ENCODE measurements around the gene PPP1R12A. TPM values are rescaled to one million over a fixed set of nuclear protein-coding genes. Genes with fewer than 3 reads are reported as not detected.

PPP1R12A gene
- total and polyA plus RNA-seq, 9 of the 15 experiments (the other 6 are each of a cell fraction or from before 2014, with no cell fraction given), result 26.4 to 119 (median 53.3) TPM

DNA sequence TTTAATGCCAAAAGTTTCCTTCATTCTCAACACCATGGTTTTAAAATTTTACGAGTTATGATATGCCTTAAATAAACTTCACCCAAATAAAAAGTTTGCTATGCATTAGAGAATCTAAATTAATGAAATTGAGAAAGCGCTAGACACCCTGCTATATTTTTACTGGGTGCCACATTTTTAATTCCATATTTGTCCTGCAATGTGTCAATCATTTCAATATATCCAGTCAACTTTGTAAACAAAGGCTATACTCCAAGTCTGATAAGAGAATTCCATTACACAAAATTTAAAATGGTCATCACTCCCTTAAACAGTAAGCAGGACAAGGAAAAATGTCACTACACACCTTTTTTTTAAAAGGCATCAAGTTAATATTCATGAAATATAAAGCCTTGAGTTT lies 1.9 kb downstream of the PPP1R12A start (continued):
- TF ChIP-seq, protein P1, sequence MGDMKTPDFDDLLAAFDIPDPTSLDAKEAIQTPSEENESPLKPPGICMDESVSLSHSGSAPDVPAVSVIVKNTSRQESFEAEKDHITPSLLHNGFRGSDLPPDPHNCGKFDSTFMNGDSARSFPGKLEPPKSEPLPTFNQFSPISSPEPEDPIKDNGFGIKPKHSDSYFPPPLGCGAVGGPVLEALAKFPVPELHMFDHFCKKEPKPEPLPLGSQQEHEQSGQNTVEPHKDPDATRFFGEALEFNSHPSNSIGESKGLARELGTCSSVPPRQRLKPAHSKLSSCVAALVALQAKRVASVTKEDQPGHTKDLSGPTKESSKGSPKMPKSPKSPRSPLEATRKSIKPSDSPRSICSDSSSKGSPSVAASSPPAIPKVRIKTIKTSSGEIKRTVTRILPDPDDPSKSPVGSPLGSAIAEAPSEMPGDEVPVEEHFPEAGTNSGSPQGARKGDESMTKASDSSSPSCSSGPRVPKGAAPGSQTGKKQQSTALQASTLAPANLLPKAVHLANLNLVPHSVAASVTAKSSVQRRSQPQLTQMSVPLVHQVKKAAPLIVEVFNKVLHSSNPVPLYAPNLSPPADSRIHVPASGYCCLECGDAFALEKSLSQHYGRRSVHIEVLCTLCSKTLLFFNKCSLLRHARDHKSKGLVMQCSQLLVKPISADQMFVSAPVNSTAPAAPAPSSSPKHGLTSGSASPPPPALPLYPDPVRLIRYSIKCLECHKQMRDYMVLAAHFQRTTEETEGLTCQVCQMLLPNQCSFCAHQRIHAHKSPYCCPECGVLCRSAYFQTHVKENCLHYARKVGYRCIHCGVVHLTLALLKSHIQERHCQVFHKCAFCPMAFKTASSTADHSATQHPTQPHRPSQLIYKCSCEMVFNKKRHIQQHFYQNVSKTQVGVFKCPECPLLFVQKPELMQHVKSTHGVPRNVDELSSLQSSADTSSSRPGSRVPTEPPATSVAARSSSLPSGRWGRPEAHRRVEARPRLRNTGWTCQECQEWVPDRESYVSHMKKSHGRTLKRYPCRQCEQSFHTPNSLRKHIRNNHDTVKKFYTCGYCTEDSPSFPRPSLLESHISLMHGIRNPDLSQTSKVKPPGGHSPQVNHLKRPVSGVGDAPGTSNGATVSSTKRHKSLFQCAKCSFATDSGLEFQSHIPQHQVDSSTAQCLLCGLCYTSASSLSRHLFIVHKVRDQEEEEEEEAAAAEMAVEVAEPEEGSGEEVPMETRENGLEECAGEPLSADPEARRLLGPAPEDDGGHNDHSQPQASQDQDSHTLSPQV (IDR thresholded peaks at IDR 0.05), result no peak
- TF ChIP-seq ZNF586 (CRISPR knock-in tag; conservative IDR thresholded peaks at IDR 0.05), result no peak
- TF ChIP-seq, protein P2, sequence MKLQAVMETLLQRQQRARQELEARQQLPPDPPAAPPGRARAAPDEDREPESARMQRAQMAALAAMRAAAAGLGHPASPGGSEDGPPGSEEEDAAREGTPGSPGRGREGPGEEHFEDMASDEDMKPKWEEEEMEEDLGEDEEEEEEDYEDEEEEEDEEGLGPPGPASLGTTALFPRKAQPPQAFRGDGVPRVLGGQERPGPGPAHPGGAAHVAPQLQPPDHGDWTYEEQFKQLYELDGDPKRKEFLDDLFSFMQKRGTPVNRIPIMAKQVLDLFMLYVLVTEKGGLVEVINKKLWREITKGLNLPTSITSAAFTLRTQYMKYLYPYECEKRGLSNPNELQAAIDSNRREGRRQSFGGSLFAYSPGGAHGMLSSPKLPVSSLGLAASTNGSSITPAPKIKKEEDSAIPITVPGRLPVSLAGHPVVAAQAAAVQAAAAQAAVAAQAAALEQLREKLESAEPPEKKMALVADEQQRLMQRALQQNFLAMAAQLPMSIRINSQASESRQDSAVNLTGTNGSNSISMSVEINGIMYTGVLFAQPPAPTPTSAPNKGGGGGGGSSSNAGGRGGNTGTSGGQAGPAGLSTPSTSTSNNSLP (IDR thresholded peaks at IDR 0.05; ENCODE audit: borderline replicate concordance, low read depth, low read length), result 0 out of 2 replicates have a peak, but pooled peaks have one; percentile 4
- TF ChIP-seq MYNN (IDR thresholded peaks at IDR 0.05), result no peak
- TF ChIP-seq MYNN (CRISPR knock-in tag; IDR thresholded peaks at IDR 0.05), result no peak
- no peak for TF ChIP-seq NFIC (IDR thresholded peaks at IDR 0.05)
- TF ChIP-seq, protein P3, sequence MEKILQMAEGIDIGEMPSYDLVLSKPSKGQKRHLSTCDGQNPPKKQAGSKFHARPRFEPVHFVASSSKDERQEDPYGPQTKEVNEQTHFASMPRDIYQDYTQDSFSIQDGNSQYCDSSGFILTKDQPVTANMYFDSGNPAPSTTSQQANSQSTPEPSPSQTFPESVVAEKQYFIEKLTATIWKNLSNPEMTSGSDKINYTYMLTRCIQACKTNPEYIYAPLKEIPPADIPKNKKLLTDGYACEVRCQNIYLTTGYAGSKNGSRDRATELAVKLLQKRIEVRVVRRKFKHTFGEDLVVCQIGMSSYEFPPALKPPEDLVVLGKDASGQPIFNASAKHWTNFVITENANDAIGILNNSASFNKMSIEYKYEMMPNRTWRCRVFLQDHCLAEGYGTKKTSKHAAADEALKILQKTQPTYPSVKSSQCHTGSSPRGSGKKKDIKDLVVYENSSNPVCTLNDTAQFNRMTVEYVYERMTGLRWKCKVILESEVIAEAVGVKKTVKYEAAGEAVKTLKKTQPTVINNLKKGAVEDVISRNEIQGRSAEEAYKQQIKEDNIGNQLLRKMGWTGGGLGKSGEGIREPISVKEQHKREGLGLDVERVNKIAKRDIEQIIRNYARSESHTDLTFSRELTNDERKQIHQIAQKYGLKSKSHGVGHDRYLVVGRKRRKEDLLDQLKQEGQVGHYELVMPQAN (IDR thresholded peaks at IDR 0.05; ENCODE audit: borderline replicate concordance), result no peak
- TF ChIP-seq, protein P4, sequence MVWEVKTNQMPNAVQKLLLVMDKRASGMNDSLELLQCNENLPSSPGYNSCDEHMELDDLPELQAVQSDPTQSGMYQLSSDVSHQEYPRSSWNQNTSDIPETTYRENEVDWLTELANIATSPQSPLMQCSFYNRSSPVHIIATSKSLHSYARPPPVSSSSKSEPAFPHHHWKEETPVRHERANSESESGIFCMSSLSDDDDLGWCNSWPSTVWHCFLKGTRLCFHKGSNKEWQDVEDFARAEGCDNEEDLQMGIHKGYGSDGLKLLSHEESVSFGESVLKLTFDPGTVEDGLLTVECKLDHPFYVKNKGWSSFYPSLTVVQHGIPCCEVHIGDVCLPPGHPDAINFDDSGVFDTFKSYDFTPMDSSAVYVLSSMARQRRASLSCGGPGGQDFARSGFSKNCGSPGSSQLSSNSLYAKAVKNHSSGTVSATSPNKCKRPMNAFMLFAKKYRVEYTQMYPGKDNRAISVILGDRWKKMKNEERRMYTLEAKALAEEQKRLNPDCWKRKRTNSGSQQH (CRISPR knock-in tag; IDR thresholded peaks at IDR 0.05), result no peak
- TF ChIP-seq, protein P5, sequence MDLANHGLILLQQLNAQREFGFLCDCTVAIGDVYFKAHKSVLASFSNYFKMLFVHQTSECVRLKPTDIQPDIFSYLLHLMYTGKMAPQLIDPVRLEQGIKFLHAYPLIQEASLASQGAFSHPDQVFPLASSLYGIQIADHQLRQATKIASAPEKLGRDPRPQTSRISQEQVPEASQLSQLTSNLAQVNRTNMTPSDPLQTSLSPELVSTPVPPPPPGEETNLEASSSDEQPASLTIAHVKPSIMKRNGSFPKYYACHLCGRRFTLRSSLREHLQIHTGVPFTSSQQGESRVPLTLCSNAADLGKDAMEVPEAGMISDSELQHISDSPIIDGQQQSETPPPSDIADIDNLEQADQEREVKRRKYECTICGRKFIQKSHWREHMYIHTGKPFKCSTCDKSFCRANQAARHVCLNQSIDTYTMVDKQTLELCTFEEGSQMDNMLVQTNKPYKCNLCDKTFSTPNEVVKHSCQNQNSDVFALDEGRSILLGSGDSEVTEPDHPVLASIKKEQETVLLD (IDR thresholded peaks at IDR 0.05), result no peak
- peak; percentile 62 for TF ChIP-seq MEIS2 (IDR thresholded peaks at IDR 0.05; ENCODE audit: partially characterized antibody)
- TF ChIP-seq RB1 (IDR thresholded peaks at IDR 0.05; ENCODE audit: low read depth), result no peak
- no peak for TF ChIP-seq MTA1 (IDR thresholded peaks at IDR 0.05; ENCODE audit: borderline replicate concordance)
- TF ChIP-seq, protein P6, sequence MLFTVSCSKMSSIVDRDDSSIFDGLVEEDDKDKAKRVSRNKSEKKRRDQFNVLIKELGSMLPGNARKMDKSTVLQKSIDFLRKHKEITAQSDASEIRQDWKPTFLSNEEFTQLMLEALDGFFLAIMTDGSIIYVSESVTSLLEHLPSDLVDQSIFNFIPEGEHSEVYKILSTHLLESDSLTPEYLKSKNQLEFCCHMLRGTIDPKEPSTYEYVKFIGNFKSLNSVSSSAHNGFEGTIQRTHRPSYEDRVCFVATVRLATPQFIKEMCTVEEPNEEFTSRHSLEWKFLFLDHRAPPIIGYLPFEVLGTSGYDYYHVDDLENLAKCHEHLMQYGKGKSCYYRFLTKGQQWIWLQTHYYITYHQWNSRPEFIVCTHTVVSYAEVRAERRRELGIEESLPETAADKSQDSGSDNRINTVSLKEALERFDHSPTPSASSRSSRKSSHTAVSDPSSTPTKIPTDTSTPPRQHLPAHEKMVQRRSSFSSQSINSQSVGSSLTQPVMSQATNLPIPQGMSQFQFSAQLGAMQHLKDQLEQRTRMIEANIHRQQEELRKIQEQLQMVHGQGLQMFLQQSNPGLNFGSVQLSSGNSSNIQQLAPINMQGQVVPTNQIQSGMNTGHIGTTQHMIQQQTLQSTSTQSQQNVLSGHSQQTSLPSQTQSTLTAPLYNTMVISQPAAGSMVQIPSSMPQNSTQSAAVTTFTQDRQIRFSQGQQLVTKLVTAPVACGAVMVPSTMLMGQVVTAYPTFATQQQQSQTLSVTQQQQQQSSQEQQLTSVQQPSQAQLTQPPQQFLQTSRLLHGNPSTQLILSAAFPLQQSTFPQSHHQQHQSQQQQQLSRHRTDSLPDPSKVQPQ (CRISPR knock-in tag; IDR thresholded peaks at IDR 0.05; ENCODE audit: borderline replicate concordance), result no peak
- no peak for TF ChIP-seq IRF2 (CRISPR knock-in tag; IDR thresholded peaks at IDR 0.05)
- no peak for TF ChIP-seq HNRNPK (IDR thresholded peaks at IDR 0.05; ENCODE audit: low read depth, low read length, poor library complexity, severe bottlenecking)

All from K562 (cell line).